B cell (primary cell): ENCODE results near the gene TESMIN. TPM values are rescaled to one million over a fixed set of nuclear protein-coding genes. Genes with fewer than 3 reads are reported as not detected.

ENCODE experiments used
- ATAC-seq: fragments of 200-7000 bp; cut with Tn5 transposase; one replicate; pipeline ENCODE4 v1.10.0; 2021; ENCODE audit warnings: low read depth, mild to moderate bottlenecking, moderate number of reproducible peaks, moderate library complexity
- CTCF ChIA-PET: fragments of 350-600 bp; sonication (Branson Sonifier 250); formaldehyde crosslinking; loops from one replicate; lab custom pipeline; 2021; ENCODE audit warnings: antibody characterized with exemption, inconsistent platforms; lab: Charles Lee
- POLR2A ChIA-PET: fragments of 350-600 bp; sonication (Branson Sonifier 250); formaldehyde crosslinking; loops from one replicate; lab custom pipeline; 2021; ENCODE audit warnings: antibody characterized with exemption; lab: Charles Lee
- DNase-seq: peaks from one replicate; pipeline ENCODE4 v3.0.0; 2013
- H2AFZ ChIP-seq: 2 replicates; pipeline ENCODE4 v1.6.1; 2012; ENCODE audit warnings: mild to moderate bottlenecking, low read depth, low read length; ENCODE audit not compliant: insufficient read depth, poor library complexity, severe bottlenecking
- H3K27ac ChIP-seq, 2 donors: 1 replicate in 1 of 2; 2 replicates in 1 of 2; pipeline ENCODE4 v1.5.1; 2012 to 2013; ENCODE audit warnings: low read length in 2 of 2, mild to moderate bottlenecking in 2 of 2, moderate library complexity in 1 of 2
- H3K27me3 ChIP-seq, 4 experiments: fragments of 200-600 bp in 1 of 4; sonication (generic) in 1 of 4; replicated peaks in 1 of 4; 1 replicate in 2 of 4; 2 replicates in 2 of 4; pipeline versions ENCODE4 v1.6.1 to v1.7.0; 2013 to 2016; ENCODE audit warnings: low read length in 3 of 4, mild to moderate bottlenecking in 2 of 4, mixed read lengths in 1 of 4, moderate library complexity in 1 of 4; ENCODE audit not compliant: insufficient read depth in 4 of 4, control insufficient read depth in 3 of 4; ENCODE audit errors: control extremely low read depth in 1 of 4
- H3K36me3 ChIP-seq, 2 experiments: replicated peaks in 1 of 2; 1 replicate in 1 of 2; 2 replicates in 1 of 2; pipeline versions ENCODE4 v1.6.1 to v1.7.1; 2013; ENCODE audit warnings: low read length in 1 of 2; ENCODE audit not compliant: insufficient read depth in 2 of 2, control insufficient read depth in 1 of 2; ENCODE audit errors: control extremely low read depth in 1 of 2, extremely low read depth in 1 of 2
- H3K4me1 ChIP-seq, 2 donors: fragments of 200-600 bp in 1 of 2; sonication (generic) in 1 of 2; 1 replicate in 1 of 2; 2 replicates in 1 of 2; pipeline versions ENCODE4 v1.5.1 to v1.6.1; 2013 to 2017; ENCODE audit warnings: low read length in 2 of 2; ENCODE audit not compliant: control insufficient read depth in 2 of 2, insufficient read depth in 2 of 2
- H3K4me2 ChIP-seq: replicated peaks from 2 replicates; pipeline ENCODE3; 2012; ENCODE audit warnings: mild to moderate bottlenecking, low read depth, low read length; ENCODE audit not compliant: poor library complexity, severe bottlenecking
- H3K4me3 ChIP-seq, 5 experiments: fragments of 200-600 bp in 1 of 5; sonication (generic) in 1 of 5; 1 replicate in 3 of 5; 2 replicates in 2 of 5; pipeline versions ENCODE4 v1.5.1 to v1.7.0; 2011 to 2016; ENCODE audit warnings: low read length in 4 of 5, mild to moderate bottlenecking in 4 of 5, low read depth in 2 of 5, control low read depth in 1 of 5, moderate library complexity in 1 of 5; ENCODE audit not compliant: insufficient read depth in 1 of 5; ENCODE audit errors: control extremely low read depth in 1 of 5, extremely low read depth in 1 of 5
- H3K79me2 ChIP-seq: fragments of 200-600 bp; sonication (generic); one replicate; pipeline ENCODE4 v1.6.0; 2016; ENCODE audit warnings: low read length; ENCODE audit not compliant: control insufficient read depth, insufficient read depth
- H3K9ac ChIP-seq: fragments of 200-600 bp; sonication (generic); 2 replicates; pipeline ENCODE4 v1.6.1; 2017; ENCODE audit warnings: mild to moderate bottlenecking, low read length, moderate library complexity
- H3K9me3 ChIP-seq, 3 donors: one replicate each; pipeline versions ENCODE4 v1.6.1 to v1.7.1; 2013; ENCODE audit warnings: low read length in 2 of 3; ENCODE audit not compliant: control insufficient read depth in 2 of 3, insufficient read depth in 1 of 3; ENCODE audit errors: control extremely low read depth in 1 of 3
- H4K20me1 ChIP-seq: 2 replicates; pipeline ENCODE4 v1.6.0; 2012; ENCODE audit warnings: mild to moderate bottlenecking, low read length; ENCODE audit not compliant: insufficient read depth, control insufficient read depth, poor library complexity, severe bottlenecking
- H3K27ac Mint-ChIP-seq: one replicate; pipeline ENCODE4 v1.8.0; 2021; ENCODE audit warnings: mixed read lengths
- H3K27me3 Mint-ChIP-seq: one replicate; pipeline ENCODE4 v1.8.0; 2021; ENCODE audit warnings: mixed read lengths
- H3K4me1 Mint-ChIP-seq: one replicate; pipeline ENCODE4 v1.8.0; 2021; ENCODE audit warnings: mixed read lengths
- H3K4me3 Mint-ChIP-seq: one replicate; pipeline ENCODE4 v1.8.0; 2021; ENCODE audit warnings: mixed read lengths
- H3K9me3 Mint-ChIP-seq: one replicate; pipeline ENCODE4 v1.8.0; 2022; ENCODE audit warnings: mixed read lengths; ENCODE audit not compliant: insufficient read depth
- CTCF ChIP-seq: fragments of 200-600 bp; IDR thresholded peaks from one replicate; pipeline ENCODE4 v1.8.0; 2022; ENCODE audit warnings: antibody characterized with exemption, mild to moderate bottlenecking
- EZH2 ChIP-seq: IDR thresholded peaks from 2 replicates; pipeline ENCODE4 v1.6.1; 2012; ENCODE audit warnings: borderline replicate concordance, low read depth, mild to moderate bottlenecking, moderate library complexity, low read length; ENCODE audit not compliant: insufficient read depth, poor library complexity, severe bottlenecking
- WGBS: methylation state at CpG from one replicate; pipeline ENCODE4 v1.1.5; 2013; ENCODE audit warnings: missing lambda C conversion rate; ENCODE audit not compliant: insufficient coverage; 5-methylcytosine and 5-hydroxymethylcytosine counted together
- intact Hi-C: fragments of 100-400 bp; cut with micrococcal nuclease; formaldehyde crosslinking; loops from one replicate; pipeline ENCODE4 v1.10.0; 2022
- polyA plus RNA-seq: library from polyadenylated mRNA; depleted of rRNA; stranded (reverse); fragments of >200 nt; gene quantifications from 2 replicates; pipeline ENCODE4 v1.2.3, GENCODE V29; 2012
- total RNA-seq, 2 donors: library from RNA; stranded (reverse); fragments of 120-200 nt in 1 of 2; gene quantifications; 1 replicate in 1 of 2; 2 replicates in 1 of 2; pipeline versions ENCODE4 v1.2.3 to v1.2.4, GENCODE V29; 2013 to 2022

The TESMIN gene
- total and polyA plus RNA-seq, 2 donors (not counting 1 experiment from before 2014, with no cell fraction given) = 3.2 to 4.3 TPM

- DNase-seq = no peak
- Histone ChIP-seq H3K27me3 (no peaks in the 10 kb centered on the region), H3K4me3 (no peak overlapping the region), H3K4me2 (no peak overlapping the region), H4K20me1 (no peaks in the 10 kb centered on the region), H3K4me1 (no peaks in the 10 kb centered on the region), H2AFZ (no peak overlapping the region), H3K27ac (no peak overlapping the region), H3K36me3 (no peaks in the 10 kb centered on the region), H3K9ac (no peak overlapping the region), H3K79me2 (no peaks in the 10 kb centered on the region), H3K9me3 (no peaks in the 10 kb centered on the region)
- CTCF ChIA-PET = no interaction called here
- H3K27me3 Mint-ChIP-seq = peaks cover 5% of the 10 kb centered on the region
- no peak for ATAC-seq
- POLR2A ChIA-PET = no interaction called here
- no peak overlapping the region for H3K27ac Mint-ChIP-seq
- TF ChIP-seq EZH2 (no peak), CTCF (no peak)
- no peak overlapping the region for H3K4me3 Mint-ChIP-seq
- H3K9me3 Mint-ChIP-seq = no peaks in the 10 kb centered on the region
- intact Hi-C loops = no loop called here
- no peaks in the 10 kb centered on the region for H3K4me1 Mint-ChIP-seq
- WGBS = no CpG with 5 or more reads among the region's 7 CpGs
These were observed 43.8 kb downstream of the TESMIN start for GRCh38 chr11:68707527-68707926.

DNA sequence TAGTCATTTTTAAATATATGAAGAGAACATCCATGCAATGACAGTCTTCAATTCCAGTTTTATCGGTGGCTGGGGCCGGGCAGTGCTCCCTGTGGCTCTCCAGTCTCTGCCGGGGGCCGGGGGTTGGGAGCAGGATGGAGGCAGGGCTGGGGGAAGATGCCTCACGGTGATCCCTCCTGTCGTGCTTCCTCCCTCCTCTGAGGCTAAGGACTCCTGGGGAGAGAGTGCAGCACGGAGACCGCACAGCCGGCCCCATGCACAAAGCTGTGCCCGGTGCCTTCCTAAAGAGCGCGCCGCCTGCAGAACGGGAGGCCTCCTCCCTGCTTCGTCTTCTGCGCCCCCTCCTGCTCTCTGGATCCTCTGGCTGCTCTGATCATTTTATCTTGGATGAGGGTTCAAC, 46.4 kb downstream of the TESMIN start:
- H3K36me3 ChIP-seq = no peaks in the 10 kb centered on the region
- TF ChIP-seq CTCF = no peak
- no peak for TF ChIP-seq EZH2
- DNase-seq (no peak), ATAC-seq (no peak)
- no peak overlapping the region for H3K27ac ChIP-seq
- no peaks in the 10 kb centered on the region for H4K20me1 ChIP-seq
- H3K27me3 ChIP-seq = no peaks in the 10 kb centered on the region
- peaks cover 12% of the 10 kb centered on the region for H3K27me3 Mint-ChIP-seq
- intact Hi-C loops = no loop called here
- CTCF ChIA-PET = no interaction called here
- H3K9ac ChIP-seq = no peak overlapping the region
- H3K4me1 Mint-ChIP-seq = no peaks in the 10 kb centered on the region
- POLR2A ChIA-PET = no interaction called here
- H2AFZ ChIP-seq = no peak overlapping the region
- H3K9me3 Mint-ChIP-seq = no peaks in the 10 kb centered on the region
- no peak overlapping the region for H3K4me3 Mint-ChIP-seq
- H3K27ac Mint-ChIP-seq = no peak overlapping the region
- no peak overlapping the region for H3K4me3 ChIP-seq
- H3K9me3 ChIP-seq = no peaks in the 10 kb centered on the region
- WGBS = 87% methylated on average over 12 of the region's 16 CpGs
- no peaks in the 10 kb centered on the region for H3K4me1 ChIP-seq
- H3K79me2 ChIP-seq = no peaks in the 10 kb centered on the region
- no peak overlapping the region for H3K4me2 ChIP-seq
